Esophagus mucosa (tissue), 1 donor: Measurements from ENCODE around the gene DUSP11. TPM values are rescaled to one million over a fixed set of nuclear protein-coding genes. Genes with fewer than 3 reads are reported as not detected.
"Not testable (repeated sequence)": the region's sequence is repeated elsewhere in the genome, so short reads cannot be mapped to it uniquely, and the experiment has no call there.

Experiments used
- ATAC-seq: fragments of 200-7000 bp; cut with Tn5 transposase; one replicate; pipeline ENCODE4 v1.9.1; 2020
- total RNA-seq: library from RNA; stranded (reverse); gene quantifications from one replicate; pipeline ENCODE4 v1.2.4, GENCODE V29; 2023
- donor health status: DM: yes; HTN: yes; CAD: no.

The DUSP11 gene
- total RNA-seq, 1 donor from 2014 or later, result 28.8 TPM

GRCh38 chr2:73770725-73771124, 9.2 kb downstream of the DUSP11 start:
- ATAC-seq, result no peak

- ATAC-seq, result no peak
Measured at GRCh38 chr2:73766994-73767393, 12.9 kb downstream of the DUSP11 start.

GRCh38 chr2:73766349-73766748, 13.6 kb downstream of the DUSP11 start:
- no peak for ATAC-seq

- ATAC-seq, result no peak
Measured at GRCh38 chr2:73764945-73765344, 15.0 kb downstream of the DUSP11 start.

GRCh38 chr2:73762571-73762970, 17.3 kb downstream of the DUSP11 start:
- ATAC-seq, result no peak

GRCh38 chr2:73759904-73760303, 20.0 kb downstream of the DUSP11 start:
- ATAC-seq, result no peak

GRCh38 chr2:73759285-73759764, 20.6 kb downstream of the DUSP11 start:
- ATAC-seq, result no peak

- not testable (repeated sequence) for ATAC-seq
Measured at GRCh38 chr2:73754332-73754731, 25.6 kb downstream of the DUSP11 start.

GRCh38 chr2:73749314-73749713, 30.6 kb downstream of the DUSP11 start:
- no peak for ATAC-seq

- ATAC-seq, result no peak
Measured at GRCh38 chr2:73746877-73747208, 33.1 kb downstream of the DUSP11 start.

- no peak for ATAC-seq
Measured at GRCh38 chr2:73746015-73746876, 33.7 kb downstream of the DUSP11 start.

GRCh38 chr2:73740767-73741166, 39.1 kb downstream of the DUSP11 start:
- ATAC-seq, result no peak

GRCh38 chr2:73739101-73739500, 40.8 kb downstream of the DUSP11 start:
- peak; percentile 39 for ATAC-seq

- ATAC-seq, result peak; percentile 99
Measured at GRCh38 chr2:73736855-73737779, 42.8 kb downstream of the DUSP11 start, which contains the start of gene TPRKB. TPRKB (minus strand) TSS chr2:73737345; CDS start chr2:73734569, 2,776 bp downstream.

GRCh38 chr2:73736378-73736777, 43.5 kb downstream of the DUSP11 start:
- no peak for ATAC-seq

GRCh38 chr2:73730810-73731209, 49.1 kb downstream of the DUSP11 start:
- ATAC-seq, result peak; percentile 37

- no peak for ATAC-seq
Measured at GRCh38 chr2:73728711-73729110, 51.2 kb downstream of the DUSP11 start.

- ATAC-seq, result no peak
Measured at GRCh38 chr2:73728043-73728442, 51.9 kb downstream of the DUSP11 start.

GRCh38 chr2:73726657-73727056, 53.2 kb downstream of the DUSP11 start:
- ATAC-seq, result not testable (repeated sequence)

- no peak for ATAC-seq
Measured at GRCh38 chr2:73718851-73719621, 60.9 kb downstream of the DUSP11 start.

- no peak for ATAC-seq
Measured at GRCh38 chr2:73718421-73718820, 61.5 kb downstream of the DUSP11 start.

- ATAC-seq, result not testable (repeated sequence)
Measured at GRCh38 chr2:73717695-73718094, 62.2 kb downstream of the DUSP11 start.

GRCh38 chr2:73717251-73717606, 62.7 kb downstream of the DUSP11 start:
- no peak for ATAC-seq
